ENCODE results near the gene HIVEP2. TPM values are rescaled to one million over a fixed set of nuclear protein-coding genes. Genes with fewer than 3 reads are reported as not detected.

Gene HIVEP2
- polyA plus RNA-seq (2013, experiment 1 of 2), result 2.2 TPM
- 2.3 TPM for polyA plus RNA-seq (2013, experiment 2 of 2)

DNA sequence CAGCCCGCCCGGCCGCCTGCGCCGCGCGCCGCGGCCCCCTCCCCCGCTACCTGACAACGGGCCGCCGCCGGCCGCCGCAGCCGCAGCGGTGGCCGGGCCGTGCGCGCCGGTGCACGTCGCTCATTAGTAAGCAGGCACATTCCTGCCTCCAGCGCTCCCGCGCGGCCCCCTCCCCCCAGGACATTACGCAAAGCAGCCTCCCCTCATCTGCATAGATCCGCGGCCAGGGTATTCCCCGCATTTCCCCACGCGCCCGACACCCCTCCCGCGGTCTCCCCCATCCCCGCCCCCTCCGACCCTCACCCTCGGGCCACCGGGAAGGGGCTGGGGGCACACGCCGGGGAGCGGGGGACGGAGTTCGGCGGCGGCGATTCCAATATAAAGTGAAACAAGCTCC lies at the start of gene HIVEP2:
Gene HIVEP2 (minus strand): TSS at position 128 of the 397 bp plus-strand sequence. CDS start 170,438 bp downstream, outside the sequence.
- H2BK15ac ChIP-seq (replicated peaks; ENCODE audit: low read depth), result no peak within 1 kb of the TSS
- no peaks in the 10 kb centered on the region for H3K27me3 ChIP-seq (ENCODE audit: insufficient read depth, low read length, poor library complexity)
- peak within 1 kb of the TSS; percentile 92 for H3K23ac ChIP-seq (ENCODE audit: low read length)
- peak; percentile 92 for DNase-seq
- H3K9ac ChIP-seq (ENCODE audit: low read length), result peak within 1 kb of the TSS; percentile 87
- no CpG with 5 or more reads among the region's 50 CpGs for WGBS (ENCODE audit: extremely low coverage, insufficient coverage, low lambda C conversion rate)
- peak within 1 kb of the TSS; percentile 97 for H3K4me2 ChIP-seq (ENCODE audit: low read length)
- H4K8ac ChIP-seq (ENCODE audit: low read depth, low read length), result no peak within 1 kb of the TSS
- H3K79me2 ChIP-seq (ENCODE audit: control insufficient read depth, insufficient read depth, low read length), result peaks cover 12% of the 10 kb centered on the region
- peak within 1 kb of the TSS; percentile 55 for H2BK5ac ChIP-seq (ENCODE audit: low read length)
- H3K27ac ChIP-seq (ENCODE audit: low read depth, low read length), result peak within 1 kb of the TSS; percentile 89
- H3K56ac ChIP-seq (ENCODE audit: low read length), result peak within 1 kb of the TSS; percentile 96
- peak within 1 kb of the TSS; percentile 33 for H2BK120ac ChIP-seq (ENCODE audit: low read depth, low read length)
- H3K18ac ChIP-seq (ENCODE audit: low read length), result peak within 1 kb of the TSS; percentile 73
- H3K36me3 ChIP-seq (ENCODE audit: control insufficient read depth, insufficient read depth, low read length), result no peaks in the 10 kb centered on the region
- no peak within 1 kb of the TSS for H4K5ac ChIP-seq (ENCODE audit: low read length)
- peaks cover 8% of the 10 kb centered on the region for H3K4me1 ChIP-seq (ENCODE audit: control insufficient read depth, low read depth, low read length)
- peak within 1 kb of the TSS; percentile 75 for H3K4ac ChIP-seq (ENCODE audit: low read depth, low read length)
- H3K79me1 ChIP-seq (ENCODE audit: low read length), result peaks cover 5% of the 10 kb centered on the region
- peak within 1 kb of the TSS; percentile 79 for H3K4me3 ChIP-seq (ENCODE audit: low read length)
- H2AK5ac ChIP-seq (ENCODE audit: low read length), result no peak within 1 kb of the TSS

DNA sequence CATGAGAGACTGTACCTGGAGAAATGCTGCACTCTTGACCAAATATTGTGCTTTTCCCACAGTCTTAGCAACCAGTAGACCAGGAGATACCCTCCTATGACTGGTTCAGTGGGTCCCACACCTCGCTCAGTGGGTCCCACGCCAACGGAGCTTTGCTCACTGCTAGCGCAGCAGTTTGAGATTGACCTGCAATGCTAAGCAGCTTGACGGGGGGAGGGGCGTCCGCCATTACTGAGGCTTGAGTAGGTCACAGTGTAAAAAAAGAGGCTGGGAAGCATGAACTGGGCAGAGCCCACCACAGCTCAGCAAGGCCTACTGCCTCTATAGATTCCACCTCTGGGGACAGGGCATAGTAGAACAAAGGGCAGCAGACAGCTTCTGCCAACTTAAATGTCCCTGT lies 49.0 kb upstream of the HIVEP2 start:
- no CpG with 5 or more reads among the region's 7 CpGs for WGBS (ENCODE audit: extremely low coverage, insufficient coverage, low lambda C conversion rate)
- H3K18ac ChIP-seq (ENCODE audit: low read length), result no peak overlapping the region

GRCh38 chr6:142987490-142987889 lies 42.5 kb upstream of the HIVEP2 start:
- Histone ChIP-seq H2AK5ac (ENCODE audit: low read length) (no peak overlapping the region), H2BK5ac (ENCODE audit: low read length) (no peak overlapping the region), H2BK120ac (ENCODE audit: low read depth, low read length) (no peak overlapping the region), H3K56ac (ENCODE audit: low read length) (no peak overlapping the region), H3K79me1 (ENCODE audit: low read length) (no peaks in the 10 kb centered on the region), H4K8ac (ENCODE audit: low read depth, low read length) (no peak overlapping the region), H2BK15ac (replicated peaks; ENCODE audit: low read depth) (no peak overlapping the region), H3K23ac (ENCODE audit: low read length) (no peak overlapping the region), H3K4me2 (ENCODE audit: low read length) (no peak overlapping the region), H3K4ac (ENCODE audit: low read depth, low read length) (no peak overlapping the region), H3K9ac (ENCODE audit: low read length) (no peak overlapping the region), H4K5ac (ENCODE audit: low read length) (no peak overlapping the region), H3K18ac (ENCODE audit: low read length) (no peak overlapping the region), H3K36me3 (ENCODE audit: control insufficient read depth, insufficient read depth, low read length) (no peaks in the 10 kb centered on the region), H3K4me1 (ENCODE audit: control insufficient read depth, low read depth, low read length) (no peaks in the 10 kb centered on the region), H3K4me3 (ENCODE audit: low read length) (no peak overlapping the region), H3K27ac (ENCODE audit: low read depth, low read length) (no peak overlapping the region), H3K79me2 (ENCODE audit: control insufficient read depth, insufficient read depth, low read length) (no peaks in the 10 kb centered on the region), H3K27me3 (ENCODE audit: insufficient read depth, low read length, poor library complexity) (no peaks in the 10 kb centered on the region)
- DNase-seq, result no peak

More for the DNA sequence above, 49.0 kb upstream of the HIVEP2 start:
- Histone ChIP-seq H3K79me1 (ENCODE audit: low read length) (no peaks in the 10 kb centered on the region), H3K4me1 (ENCODE audit: control insufficient read depth, low read depth, low read length) (no peaks in the 10 kb centered on the region), H3K4me3 (ENCODE audit: low read length) (no peak overlapping the region), H3K4me2 (ENCODE audit: low read length) (no peak overlapping the region), H2AK5ac (ENCODE audit: low read length) (no peak overlapping the region), H3K4ac (ENCODE audit: low read depth, low read length) (no peak overlapping the region), H3K79me2 (ENCODE audit: control insufficient read depth, insufficient read depth, low read length) (no peaks in the 10 kb centered on the region), H3K27ac (ENCODE audit: low read depth, low read length) (no peak overlapping the region), H3K9ac (ENCODE audit: low read length) (no peak overlapping the region), H2BK5ac (ENCODE audit: low read length) (no peak overlapping the region), H3K27me3 (ENCODE audit: insufficient read depth, low read length, poor library complexity) (no peaks in the 10 kb centered on the region), H3K56ac (ENCODE audit: low read length) (no peak overlapping the region), H2BK120ac (ENCODE audit: low read depth, low read length) (no peak overlapping the region), H3K36me3 (ENCODE audit: control insufficient read depth, insufficient read depth, low read length) (no peaks in the 10 kb centered on the region), H4K8ac (ENCODE audit: low read depth, low read length) (no peak overlapping the region), H4K5ac (ENCODE audit: low read length) (no peak overlapping the region), H3K23ac (ENCODE audit: low read length) (no peak overlapping the region), H2BK15ac (replicated peaks; ENCODE audit: low read depth) (no peak overlapping the region)
- DNase-seq, result no peak

DNA sequence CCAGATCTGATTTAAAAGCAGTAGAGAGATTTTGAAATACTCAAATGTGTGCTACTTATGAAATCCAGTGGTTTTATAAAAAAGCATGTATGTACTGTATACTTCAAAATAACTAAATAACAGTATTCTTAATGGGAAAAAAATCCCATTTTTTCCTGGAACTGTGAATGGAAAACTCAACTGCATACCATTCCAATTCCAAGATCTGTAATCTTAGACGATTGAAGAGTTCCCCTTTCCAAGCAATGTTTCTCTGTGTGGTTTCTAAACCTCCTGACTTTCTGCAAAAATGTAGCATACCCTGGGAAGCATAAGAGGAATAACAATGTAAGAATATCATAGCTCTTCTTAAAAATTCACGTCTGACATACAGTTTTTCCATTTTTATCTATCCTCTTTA lies 40.3 kb upstream of the HIVEP2 start:
- Histone ChIP-seq H3K56ac (ENCODE audit: low read length) (no peak overlapping the region), H3K23ac (ENCODE audit: low read length) (no peak overlapping the region), H3K79me1 (ENCODE audit: low read length) (no peaks in the 10 kb centered on the region), H2BK15ac (replicated peaks; ENCODE audit: low read depth) (no peak overlapping the region), H2BK5ac (ENCODE audit: low read length) (no peak overlapping the region), H3K79me2 (ENCODE audit: control insufficient read depth, insufficient read depth, low read length) (no peaks in the 10 kb centered on the region), H4K5ac (ENCODE audit: low read length) (no peak overlapping the region), H3K4me3 (ENCODE audit: low read length) (no peak overlapping the region), H2AK5ac (ENCODE audit: low read length) (no peak overlapping the region), H3K27ac (ENCODE audit: low read depth, low read length) (no peak overlapping the region), H3K4me1 (ENCODE audit: control insufficient read depth, low read depth, low read length) (no peaks in the 10 kb centered on the region), H2BK120ac (ENCODE audit: low read depth, low read length) (no peak overlapping the region), H3K9ac (ENCODE audit: low read length) (no peak overlapping the region), H3K4ac (ENCODE audit: low read depth, low read length) (no peak overlapping the region), H3K18ac (ENCODE audit: low read length) (no peak overlapping the region), H3K4me2 (ENCODE audit: low read length) (no peak overlapping the region), H3K27me3 (ENCODE audit: insufficient read depth, low read length, poor library complexity) (no peaks in the 10 kb centered on the region), H4K8ac (ENCODE audit: low read depth, low read length) (no peak overlapping the region), H3K36me3 (ENCODE audit: control insufficient read depth, insufficient read depth, low read length) (no peaks in the 10 kb centered on the region)
- DNase-seq, result no peak
- WGBS (ENCODE audit: extremely low coverage, insufficient coverage, low lambda C conversion rate), result no CpG with 5 or more reads among the region's 2 CpGs

DNA sequence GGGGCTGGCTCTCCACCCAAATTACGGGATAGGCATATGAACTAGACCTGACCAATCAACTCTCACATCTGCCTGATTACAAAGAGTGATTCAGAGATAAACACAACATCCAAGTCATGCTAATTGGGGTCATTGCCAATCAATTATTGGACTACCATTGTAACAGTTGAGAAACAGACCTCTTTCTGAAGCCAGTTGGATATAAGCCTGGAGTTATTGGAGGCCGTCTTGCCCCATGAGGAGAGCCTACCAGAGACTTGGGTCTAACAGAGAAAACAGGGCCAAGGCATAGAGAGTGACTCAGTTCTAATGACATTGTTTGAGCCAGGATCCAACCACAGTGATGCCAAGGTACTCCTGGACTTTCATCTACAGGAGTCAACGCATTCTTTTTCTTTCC lies 39.4 kb upstream of the HIVEP2 start:
- no peak overlapping the region for H2BK15ac ChIP-seq (replicated peaks; ENCODE audit: low read depth)
- no peak overlapping the region for H3K18ac ChIP-seq (ENCODE audit: low read length)
- H2BK120ac ChIP-seq (ENCODE audit: low read depth, low read length), result no peak overlapping the region
- no peak overlapping the region for H3K4me2 ChIP-seq (ENCODE audit: low read length)
- no peaks in the 10 kb centered on the region for H3K79me1 ChIP-seq (ENCODE audit: low read length)
- no peaks in the 10 kb centered on the region for H3K27me3 ChIP-seq (ENCODE audit: insufficient read depth, low read length, poor library complexity)
- no peaks in the 10 kb centered on the region for H3K4me1 ChIP-seq (ENCODE audit: control insufficient read depth, low read depth, low read length)
- no peak overlapping the region for H4K8ac ChIP-seq (ENCODE audit: low read depth, low read length)
- H3K27ac ChIP-seq (ENCODE audit: low read depth, low read length), result no peak overlapping the region
- no peak overlapping the region for H3K4ac ChIP-seq (ENCODE audit: low read depth, low read length)
- H3K36me3 ChIP-seq (ENCODE audit: control insufficient read depth, insufficient read depth, low read length), result no peaks in the 10 kb centered on the region
- H2AK5ac ChIP-seq (ENCODE audit: low read length), result no peak overlapping the region
- DNase-seq, result no peak
- H3K23ac ChIP-seq (ENCODE audit: low read length), result no peak overlapping the region
- no peak overlapping the region for H3K4me3 ChIP-seq (ENCODE audit: low read length)
- H3K9ac ChIP-seq (ENCODE audit: low read length), result no peak overlapping the region
- no peak overlapping the region for H3K56ac ChIP-seq (ENCODE audit: low read length)
- no peak overlapping the region for H4K5ac ChIP-seq (ENCODE audit: low read length)
- H2BK5ac ChIP-seq (ENCODE audit: low read length), result no peak overlapping the region
- no peaks in the 10 kb centered on the region for H3K79me2 ChIP-seq (ENCODE audit: control insufficient read depth, insufficient read depth, low read length)
- WGBS (ENCODE audit: extremely low coverage, insufficient coverage, low lambda C conversion rate), result no CpG with 5 or more reads among the region's 3 CpGs

GRCh38 chr6:142975365-142975764 lies 30.4 kb upstream of the HIVEP2 start:
- Histone ChIP-seq H3K79me2 (ENCODE audit: control insufficient read depth, insufficient read depth, low read length) (no peaks in the 10 kb centered on the region), H3K23ac (ENCODE audit: low read length) (no peak overlapping the region), H3K36me3 (ENCODE audit: control insufficient read depth, insufficient read depth, low read length) (no peaks in the 10 kb centered on the region), H4K5ac (ENCODE audit: low read length) (no peak overlapping the region), H4K8ac (ENCODE audit: low read depth, low read length) (no peak overlapping the region), H3K27ac (ENCODE audit: low read depth, low read length) (no peak overlapping the region), H2BK5ac (ENCODE audit: low read length) (no peak overlapping the region), H3K4me3 (ENCODE audit: low read length) (no peak overlapping the region), H3K9ac (ENCODE audit: low read length) (no peak overlapping the region), H2BK120ac (ENCODE audit: low read depth, low read length) (no peak overlapping the region), H3K79me1 (ENCODE audit: low read length) (no peaks in the 10 kb centered on the region), H3K56ac (ENCODE audit: low read length) (no peak overlapping the region), H3K4ac (ENCODE audit: low read depth, low read length) (no peak overlapping the region), H3K4me1 (ENCODE audit: control insufficient read depth, low read depth, low read length) (no peaks in the 10 kb centered on the region), H2AK5ac (ENCODE audit: low read length) (no peak overlapping the region), H2BK15ac (replicated peaks; ENCODE audit: low read depth) (no peak overlapping the region), H3K27me3 (ENCODE audit: insufficient read depth, low read length, poor library complexity) (no peaks in the 10 kb centered on the region), H3K4me2 (ENCODE audit: low read length) (no peak overlapping the region), H3K18ac (ENCODE audit: low read length) (no peak overlapping the region)
- no peak for DNase-seq
- WGBS (ENCODE audit: extremely low coverage, insufficient coverage, low lambda C conversion rate), result no CpG with 5 or more reads among the region's 3 CpGs
